Body of pancreas (tissue), 4 donors: ENCODE data around the gene NMT1.

Experiments
- CTCF ChIP-seq, 7 experiments: fragments of 450-650 bp in 4 of 7; fragments of 200-600 bp in 3 of 7; sonication (generic) in 3 of 7; IDR thresholded peaks; one replicate each; pipeline ENCODE4 v1.5.1; 2016 to 2019; ENCODE audit warnings: antibody characterized with exemption in 7 of 7
- POLR2A ChIP-seq, 3 donors: fragments of 450-650 bp; IDR thresholded peaks; one replicate each; pipeline ENCODE4 v1.6.1; 2016; ENCODE audit warnings: antibody characterized with exemption in 3 of 3, mild to moderate bottlenecking in 2 of 3

GRCh38 chr17:45132320-45132571 lies 71.1 kb downstream of the NMT1 start, which contains the start of gene PLCD3:
- TF ChIP-seq POLR2A (IDR thresholded peaks at IDR 0.05) (no peak), CTCF (IDR thresholded peaks at IDR 0.05) (no peak)
